ENCODE data around the gene SEC62.

SEC62 gene

DNA sequence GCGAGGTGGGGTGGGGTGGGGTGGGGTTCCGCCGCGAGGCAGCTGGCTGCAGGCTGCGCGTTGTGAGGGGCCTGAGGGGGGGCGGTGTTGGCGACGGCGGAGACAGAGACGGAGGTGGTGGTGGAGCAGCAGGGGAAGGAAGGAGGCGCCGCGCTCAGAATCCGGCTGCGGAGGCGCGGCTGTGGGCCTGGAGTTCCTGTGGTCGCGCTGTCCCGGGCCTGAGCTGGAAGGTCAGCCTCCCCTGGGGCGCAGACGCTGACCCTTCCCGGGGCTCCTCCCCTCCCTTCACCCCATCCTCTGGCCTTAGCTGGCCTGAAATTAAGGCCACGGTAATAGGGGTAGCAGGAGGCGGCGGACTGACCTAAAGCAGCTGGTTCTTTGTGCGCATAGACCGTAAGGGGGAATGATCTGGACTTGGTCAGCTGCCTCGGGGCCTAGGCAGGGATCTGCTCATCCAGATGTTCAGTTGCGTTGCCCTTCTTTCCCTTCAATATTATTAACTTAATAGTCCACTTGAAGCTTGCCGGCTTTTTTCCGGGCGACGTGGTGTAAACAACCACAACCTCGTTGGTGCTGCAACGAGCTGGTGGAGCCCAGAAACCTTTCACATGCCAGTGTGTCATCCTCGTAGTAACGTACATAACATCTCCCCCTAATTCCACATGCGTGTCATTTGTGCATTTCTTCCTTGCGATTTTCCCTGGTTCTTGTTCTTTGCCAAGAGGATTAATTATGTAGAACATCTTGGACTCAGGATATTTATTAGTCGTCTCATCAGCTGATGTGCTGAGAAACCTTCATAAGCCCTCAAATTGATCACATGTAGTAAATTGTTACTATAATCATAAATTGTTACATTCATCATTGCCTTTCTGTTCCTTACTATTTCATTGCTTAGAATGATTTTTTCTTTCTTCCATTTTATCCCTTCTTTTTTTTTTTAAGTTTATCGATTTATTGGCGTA lies 626 bp downstream of the SEC62 start:
- peak; percentile 32 for DNase-seq

DNA sequence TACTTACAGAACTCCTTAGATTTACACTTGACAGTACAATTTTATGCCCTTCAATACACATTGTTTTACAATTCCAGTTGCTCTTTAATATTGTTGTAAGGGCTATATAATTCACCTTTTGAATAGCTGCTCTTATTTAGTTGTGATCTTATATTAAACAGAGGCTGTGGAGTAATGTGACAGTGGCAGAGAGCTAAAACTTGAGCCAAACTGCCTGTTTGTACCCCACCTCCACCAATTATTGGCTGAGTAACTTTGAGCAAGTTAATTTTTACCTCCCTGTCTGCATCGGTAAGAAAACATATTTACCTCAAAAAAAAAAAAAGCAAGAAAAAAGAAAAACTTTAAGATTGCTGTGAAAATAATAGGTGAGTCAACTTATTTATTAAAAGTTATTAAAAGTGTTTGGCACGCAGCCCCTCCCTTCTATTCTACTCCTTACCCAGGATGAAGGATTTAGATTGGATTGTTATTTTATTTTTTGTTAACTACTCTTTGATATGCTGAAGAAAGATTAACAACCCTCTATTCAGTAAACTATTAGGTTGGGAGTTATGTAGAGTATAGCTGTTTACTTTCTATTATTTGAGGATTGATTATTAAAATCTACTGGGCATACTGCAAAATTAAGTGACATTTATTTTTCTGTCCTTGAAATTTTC lies 1.7 kb downstream of the SEC62 start:
- no peak for DNase-seq

DNA sequence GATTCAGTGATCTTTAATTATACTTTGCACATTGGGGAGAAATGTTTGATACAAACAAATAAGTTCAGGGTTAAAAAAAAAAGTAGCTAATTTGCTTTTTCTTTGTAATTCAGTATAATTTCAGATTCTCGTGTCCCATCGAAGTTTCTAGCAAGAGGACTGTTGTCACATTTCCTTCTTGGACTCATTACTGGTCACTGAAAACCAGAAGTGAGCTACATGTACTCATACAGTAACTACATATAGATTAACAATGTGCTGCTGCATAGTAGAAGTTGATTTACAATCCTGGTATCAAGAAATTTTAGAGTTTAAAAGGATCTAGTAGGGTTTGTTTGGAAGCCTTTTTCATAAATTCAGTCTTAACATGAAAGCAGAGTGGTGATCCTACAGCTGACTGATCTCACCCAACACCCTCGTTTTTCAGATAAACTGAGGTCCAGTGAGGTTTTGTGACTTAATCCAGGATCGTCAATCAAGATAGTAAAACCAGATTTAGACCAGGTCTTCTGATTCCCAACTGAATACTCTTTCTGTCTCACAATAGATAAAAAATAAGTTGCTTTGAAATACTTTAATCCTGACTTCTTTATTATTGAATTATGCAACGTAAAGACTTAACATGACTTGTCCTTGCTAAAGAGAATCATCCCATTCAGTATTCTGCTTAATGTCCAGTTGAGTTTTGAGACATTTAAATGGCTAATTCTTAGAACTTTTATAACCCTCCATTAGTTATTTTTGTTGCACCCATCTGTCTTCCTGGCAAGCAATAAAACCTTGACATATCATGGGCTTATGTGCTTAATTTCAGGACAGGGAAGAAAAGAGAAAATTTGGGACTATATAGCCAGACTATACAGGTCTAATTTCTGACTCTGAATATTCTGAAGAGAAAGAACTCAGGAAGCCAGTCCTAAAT lies 2.8 kb downstream of the SEC62 start:
- DNase-seq: no peak

DNA sequence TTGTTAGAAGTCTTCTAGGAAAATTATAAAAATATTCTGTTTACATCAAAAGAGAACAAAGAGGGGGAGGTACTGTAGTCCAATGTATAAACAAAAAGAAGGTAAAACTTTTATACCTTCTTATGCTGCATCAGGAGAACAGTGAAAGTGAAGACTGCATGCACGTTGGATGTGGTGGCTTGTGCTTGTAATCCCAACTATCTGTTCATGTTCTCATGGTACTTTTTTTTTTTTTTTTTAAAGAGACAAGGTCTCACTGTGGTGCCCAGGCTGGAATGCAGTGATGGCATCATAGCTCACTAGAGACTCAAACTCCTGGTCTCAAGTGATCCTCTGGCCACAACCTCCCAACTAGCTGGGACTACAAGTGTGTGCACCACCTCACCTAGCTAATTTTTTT lies 4.2 kb downstream of the SEC62 start:
- no peak for DNase-seq

DNA sequence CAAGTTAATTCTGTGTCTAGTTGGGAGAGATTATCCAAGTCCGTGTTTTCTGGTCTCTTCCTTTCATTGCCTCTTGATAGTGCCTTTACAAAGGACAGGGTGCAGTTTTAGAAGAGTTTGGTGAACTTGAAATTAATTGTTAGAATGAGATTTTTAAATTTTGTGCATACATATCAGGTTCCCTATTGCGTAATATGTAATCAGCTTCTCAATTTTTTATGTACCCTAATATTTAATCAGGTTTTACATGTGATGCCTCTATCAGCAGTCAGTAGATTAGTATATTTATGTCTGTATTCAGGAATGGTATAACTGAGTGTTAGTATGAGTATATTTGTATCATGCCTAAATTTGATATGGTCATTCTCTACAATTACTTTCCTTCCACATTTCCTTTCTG lies 4.9 kb downstream of the SEC62 start:
- no peak for DNase-seq

DNA sequence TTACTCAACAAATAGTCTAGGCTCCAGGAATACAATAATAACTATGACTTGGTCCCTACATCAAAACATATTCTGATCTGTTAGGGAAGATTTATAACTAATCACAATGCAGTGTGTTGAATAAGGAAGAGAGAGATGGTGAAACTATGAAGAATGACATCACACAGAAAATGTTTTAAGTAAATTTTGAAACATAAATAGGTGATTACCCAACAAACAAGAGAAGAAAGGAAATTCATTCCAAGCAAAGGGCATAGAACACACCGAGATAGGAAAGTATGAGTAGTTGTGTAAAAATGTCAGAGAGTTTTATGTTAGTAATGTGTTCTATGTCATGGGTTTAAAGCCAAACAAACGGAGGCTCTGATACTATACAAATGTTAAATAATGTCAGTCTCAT lies 13.4 kb downstream of the SEC62 start:
- no peak for DNase-seq

DNA sequence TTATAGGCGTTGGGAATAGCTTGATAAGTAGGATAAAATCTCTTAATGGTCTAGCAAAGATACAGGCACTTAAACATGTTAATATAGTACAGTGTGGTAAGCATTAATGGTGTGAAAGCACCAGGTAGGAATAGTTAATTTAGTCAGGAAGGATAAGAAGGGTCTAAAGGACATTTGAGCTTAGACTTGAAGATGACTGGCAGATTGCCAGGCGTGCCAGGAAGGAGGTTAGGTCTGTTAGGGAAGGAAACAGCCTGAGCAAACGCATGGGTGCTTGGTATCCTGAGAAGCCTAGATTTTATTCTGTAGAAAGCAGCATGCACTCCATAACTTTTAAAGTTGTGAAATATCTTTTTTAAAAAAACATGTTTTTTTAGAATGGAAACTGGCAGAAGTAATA lies 17.7 kb downstream of the SEC62 start:
- DNase-seq: no peak

DNA sequence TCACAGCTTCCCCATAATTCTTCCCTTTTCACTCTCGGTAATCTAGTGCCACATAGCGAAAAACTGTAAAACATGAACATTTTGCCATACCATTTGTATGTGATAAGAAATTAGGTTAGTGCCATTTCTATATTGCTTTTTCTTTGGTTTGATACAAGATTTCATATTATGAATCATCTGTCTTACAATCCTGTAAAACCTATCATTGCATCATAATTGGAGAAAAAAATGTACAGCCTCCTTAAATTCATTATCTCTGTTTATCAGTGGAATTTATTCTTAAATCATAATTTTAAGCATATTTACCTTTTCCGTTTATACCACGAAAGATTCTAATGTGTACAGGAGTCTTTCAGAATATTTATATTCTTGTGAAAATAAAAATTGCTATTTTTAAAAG lies 23.8 kb downstream of the SEC62 start:
- DNase-seq: no peak

DNA sequence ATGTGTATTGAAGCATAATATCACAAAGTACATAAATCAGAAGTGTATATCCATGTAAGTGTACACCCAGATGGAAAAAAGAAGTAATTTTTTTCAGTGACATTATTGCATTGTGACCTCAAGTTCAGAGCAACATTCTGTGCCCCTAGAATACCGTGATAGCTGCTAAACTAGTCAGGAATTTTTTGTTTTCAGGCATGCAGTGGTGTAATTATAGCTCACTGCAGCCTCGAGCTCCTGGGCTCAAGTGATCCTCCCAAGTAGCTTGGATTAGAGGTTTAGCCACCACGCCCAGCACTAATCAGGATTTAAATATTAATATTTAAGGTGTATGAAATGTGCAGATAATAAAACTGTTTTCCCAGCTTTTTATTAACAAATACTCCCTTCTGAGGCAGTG lies 25.5 kb downstream of the SEC62 start:
- DNase-seq: no peak

DNA sequence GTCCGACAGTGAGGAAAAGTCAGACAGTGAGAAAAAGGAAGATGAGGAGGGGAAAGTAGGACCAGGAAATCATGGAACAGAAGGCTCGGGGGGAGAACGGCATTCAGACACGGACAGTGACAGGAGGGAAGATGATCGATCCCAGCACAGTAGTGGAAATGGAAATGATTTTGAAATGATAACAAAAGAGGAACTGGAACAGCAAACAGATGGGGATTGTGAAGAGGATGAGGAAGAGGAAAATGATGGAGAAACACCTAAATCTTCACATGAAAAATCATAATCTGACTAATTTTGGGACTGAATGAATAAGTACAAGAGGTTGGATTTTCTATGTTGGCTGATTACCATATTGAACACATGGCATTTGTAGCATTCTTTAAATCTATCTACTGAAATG lies 26.2 kb downstream of the SEC62 start:
- no peak for DNase-seq

DNA sequence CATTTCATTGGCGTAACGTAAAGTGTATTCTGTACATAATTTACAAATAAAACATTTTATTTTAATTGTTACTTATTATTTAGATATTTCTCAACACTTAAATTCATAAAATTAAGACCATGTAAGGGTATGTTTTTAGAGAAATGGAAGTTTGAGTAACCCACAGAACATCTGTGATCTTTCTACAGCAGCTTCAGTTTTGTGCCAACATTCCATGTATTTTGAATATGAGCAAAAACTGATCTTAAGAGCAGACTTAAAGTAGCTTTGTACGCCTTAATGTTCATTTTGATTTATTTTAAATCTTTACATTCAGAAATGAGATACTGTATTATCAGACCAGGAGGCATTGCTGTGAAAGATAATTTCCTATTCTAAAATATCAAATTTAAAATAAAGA lies 27.2 kb downstream of the SEC62 start:
- no peak for DNase-seq

DNA sequence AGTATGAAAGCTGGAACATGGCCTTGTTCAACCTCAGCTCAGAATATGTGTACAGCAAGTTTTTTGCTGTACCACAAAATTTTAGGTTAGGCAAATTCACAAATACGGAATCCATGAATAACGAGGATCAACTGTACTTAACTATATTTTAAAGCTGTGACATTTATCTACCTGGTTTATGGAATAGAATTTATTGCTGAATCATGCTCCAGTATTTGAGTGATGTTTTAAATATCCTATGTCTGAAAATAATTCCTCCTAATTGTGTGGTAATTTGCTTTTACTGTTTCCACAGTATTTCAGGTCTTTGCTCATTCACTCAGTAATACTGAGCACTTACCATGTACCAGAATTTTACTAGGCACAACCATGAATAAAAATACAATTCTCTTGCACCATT lies 29.5 kb downstream of the SEC62 start:
- no peak for DNase-seq

DNA sequence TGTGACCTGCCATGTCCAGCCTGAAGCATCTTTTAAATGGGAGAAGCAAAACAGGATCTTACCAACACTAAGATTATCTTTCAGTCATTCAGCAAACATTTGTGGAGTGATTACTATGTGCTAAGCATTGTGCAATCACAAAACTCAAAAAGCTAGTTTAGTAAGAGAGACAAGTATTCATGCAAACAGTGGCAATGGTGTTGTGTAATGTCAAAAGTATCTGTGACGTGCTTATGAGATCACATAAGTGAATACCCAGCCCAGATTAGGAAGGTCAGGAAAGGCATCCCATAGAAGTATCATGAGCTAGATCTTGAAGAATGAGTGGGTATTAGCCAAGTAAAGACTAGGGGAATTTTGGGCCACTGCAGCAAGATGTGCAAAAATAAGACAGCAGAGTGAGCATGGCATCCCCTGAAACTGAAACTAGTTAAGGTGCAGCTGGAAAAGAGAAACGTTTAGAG lies 32.1 kb downstream of the SEC62 start:
- DNase-seq: no peak

DNA sequence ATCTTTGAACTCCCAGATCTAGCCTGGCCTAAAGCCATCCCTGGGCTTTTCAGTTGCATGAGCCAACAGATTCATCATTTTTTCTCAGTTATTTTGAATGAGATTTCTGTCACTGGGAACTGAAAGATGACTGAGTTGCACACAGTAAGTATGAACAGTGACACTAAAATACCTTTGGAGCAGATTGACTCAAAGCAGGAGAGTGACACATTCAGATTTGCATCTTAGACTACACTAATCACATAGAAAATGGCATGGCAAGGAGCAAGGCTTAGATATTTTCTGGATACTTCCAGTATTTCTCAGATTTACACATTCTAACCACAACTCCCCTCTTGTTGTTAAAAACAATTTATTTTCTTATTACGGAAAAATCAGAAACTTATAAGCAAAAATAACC lies 32.8 kb downstream of the SEC62 start:
- no peak for DNase-seq

DNA sequence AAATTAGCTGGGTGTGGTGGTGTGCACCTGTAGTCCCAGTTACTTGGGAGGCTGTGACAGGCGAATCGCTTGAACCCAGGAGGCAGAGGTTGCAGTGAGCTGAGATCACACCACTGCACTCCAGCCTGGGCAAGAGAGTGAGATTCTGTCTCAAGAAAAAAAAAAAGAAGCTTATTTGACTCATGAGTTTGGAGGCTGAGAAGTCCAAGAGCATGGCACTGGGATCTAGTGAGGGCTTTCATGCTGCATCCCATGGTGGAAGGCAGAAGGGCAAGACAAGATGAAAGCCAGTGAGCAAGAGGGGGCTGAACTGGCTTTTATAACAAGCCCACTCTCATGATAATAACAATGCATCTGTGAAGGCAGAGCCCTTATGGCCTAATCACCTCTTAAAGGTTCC lies 33.4 kb downstream of the SEC62 start:
- DNase-seq: no peak

DNA sequence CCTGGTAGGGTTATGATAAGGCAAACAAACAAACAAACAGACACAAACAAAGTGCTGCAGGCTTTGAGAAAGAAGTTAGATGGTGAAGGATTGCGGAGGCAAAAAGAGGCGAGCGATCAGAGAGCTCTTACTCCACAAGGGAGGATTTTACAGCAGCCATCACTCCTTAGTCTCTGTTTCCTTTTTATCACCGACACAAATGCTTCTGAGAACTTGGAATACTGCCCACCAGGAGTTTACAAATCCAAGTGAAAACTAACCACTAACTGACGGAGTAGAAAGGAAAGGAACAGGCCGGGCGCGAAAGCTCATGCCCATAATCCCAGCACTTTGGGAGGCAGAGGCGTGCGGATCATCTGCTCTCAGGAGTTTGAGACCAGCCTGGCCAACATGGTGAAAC lies 35.6 kb downstream of the SEC62 start:
- DNase-seq: no peak

DNA sequence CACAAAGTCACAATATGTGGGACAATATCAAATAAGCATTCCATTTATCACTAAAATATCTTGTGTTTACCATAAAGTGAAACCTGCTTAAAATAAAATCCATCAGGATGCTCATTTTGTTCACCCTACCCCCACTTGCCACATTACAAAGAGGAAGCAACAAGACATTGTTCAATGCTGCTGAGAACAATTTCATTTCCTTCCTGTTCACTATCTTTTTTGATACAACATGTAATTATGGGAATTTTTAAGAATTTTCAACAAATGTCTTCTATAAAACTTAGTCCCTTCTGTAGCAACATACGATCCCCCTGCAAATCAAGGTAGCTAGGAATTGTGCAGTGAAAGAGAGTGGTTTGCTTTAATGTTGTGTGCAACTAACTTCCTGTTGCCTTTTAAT lies 36.3 kb downstream of the SEC62 start:
- DNase-seq: no peak

DNA sequence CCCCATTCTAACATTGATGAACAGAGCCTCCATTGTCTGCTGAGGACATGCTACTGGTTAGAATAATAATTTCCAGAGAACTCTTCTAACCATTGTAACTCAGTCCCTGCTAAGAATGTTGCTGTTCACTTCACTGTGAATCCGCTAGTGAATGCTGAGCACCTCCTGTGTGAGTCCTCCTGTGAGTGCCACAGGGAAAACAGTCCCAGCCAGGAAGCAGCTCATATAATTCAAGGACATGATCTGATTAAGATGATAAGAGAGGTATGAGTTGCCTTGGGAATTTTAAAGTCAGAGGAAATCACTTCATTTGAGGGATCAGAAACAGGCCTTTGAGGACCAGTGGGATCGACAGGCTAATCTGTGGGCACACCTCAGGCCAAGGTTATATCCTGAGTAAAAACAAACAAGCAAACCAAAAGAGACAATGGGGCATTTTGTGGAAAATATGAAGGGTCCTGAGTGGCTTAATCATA lies 37.3 kb downstream of the SEC62 start:
- DNase-seq: no peak

DNA sequence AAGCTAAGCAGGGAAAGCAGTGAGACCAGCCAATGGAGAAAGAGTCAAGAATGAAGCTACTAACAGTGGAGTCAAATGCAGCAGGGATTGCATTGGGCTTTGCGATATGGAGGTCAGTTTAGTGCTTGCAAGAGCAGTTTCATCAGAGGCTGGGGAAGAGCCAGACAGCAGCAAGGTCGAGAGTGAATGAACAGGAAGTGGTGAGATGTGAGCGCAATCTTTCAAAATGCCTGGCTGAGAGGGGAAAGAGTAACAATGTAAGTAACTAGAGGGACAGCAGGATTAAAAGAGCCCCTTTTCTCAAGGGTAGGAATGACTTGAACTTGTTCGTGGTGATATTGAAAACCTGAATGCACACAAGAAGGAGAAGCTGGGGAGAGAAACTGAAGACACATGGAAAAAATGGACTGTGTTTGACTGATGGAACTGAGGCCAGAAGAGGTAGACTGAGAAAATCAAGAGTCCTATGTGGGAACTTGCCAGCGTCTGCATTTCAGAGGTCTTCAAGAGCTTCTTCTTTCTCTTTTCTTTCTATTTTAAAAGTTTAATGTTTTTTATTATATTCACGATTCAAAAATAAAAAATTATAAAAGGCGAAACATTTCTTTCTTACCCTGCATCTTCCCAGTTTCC lies 40.5 kb downstream of the SEC62 start:
- DNase-seq: no peak

DNA sequence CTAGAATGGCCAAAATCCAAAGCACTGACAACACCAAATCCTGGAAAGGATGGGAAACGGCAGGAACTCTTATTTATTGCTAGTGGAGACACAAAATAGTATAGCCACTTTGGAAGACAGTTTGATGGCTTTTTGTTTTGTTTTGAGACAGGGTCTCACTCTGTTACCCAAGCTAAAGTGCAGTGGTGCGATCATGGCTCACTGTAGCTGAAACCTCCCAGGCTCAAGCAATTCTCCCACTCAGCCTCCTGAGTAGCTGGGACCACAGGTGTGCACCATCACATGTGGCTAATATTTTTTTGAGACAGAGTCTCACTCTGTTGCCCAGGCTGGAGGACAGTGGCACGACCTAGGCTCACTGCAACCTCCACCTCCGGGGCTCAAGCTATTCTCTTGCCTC lies 43.9 kb downstream of the SEC62 start:
- no peak for DNase-seq

DNA sequence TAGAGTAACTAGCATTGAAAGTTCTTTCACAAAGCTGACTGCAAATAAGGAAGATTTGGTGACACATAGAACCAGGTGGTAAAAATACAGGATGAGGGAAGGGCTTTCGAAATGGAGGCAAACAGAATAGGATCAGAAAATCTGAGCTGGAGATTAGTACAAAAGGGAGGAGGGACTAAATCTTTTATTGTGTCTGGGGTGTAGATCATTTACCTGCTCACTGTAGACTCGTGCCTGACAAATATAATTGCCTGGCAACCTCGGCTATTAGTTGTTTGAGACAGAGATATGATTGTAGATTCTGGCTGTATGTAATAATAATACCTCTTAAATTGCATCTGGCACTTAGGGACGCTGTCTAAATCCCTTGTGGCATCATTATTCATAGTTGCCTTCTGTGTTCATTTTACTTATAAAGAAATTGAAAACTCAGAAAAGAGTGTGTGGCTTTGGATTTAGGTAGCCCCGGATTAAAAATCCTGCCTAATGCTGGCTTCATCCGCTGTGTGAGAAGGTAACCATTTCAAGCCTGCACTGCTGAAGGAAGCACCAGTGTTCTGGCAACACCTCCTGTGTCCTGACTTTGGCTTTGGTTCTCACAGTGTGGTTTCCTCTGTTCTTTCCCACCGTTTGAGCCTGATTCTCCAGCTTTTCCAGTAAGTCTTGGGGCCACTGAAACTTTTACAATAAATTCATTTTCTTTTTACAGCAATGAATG lies 46.2 kb downstream of the SEC62 start:
- no peak for DNase-seq

DNA sequence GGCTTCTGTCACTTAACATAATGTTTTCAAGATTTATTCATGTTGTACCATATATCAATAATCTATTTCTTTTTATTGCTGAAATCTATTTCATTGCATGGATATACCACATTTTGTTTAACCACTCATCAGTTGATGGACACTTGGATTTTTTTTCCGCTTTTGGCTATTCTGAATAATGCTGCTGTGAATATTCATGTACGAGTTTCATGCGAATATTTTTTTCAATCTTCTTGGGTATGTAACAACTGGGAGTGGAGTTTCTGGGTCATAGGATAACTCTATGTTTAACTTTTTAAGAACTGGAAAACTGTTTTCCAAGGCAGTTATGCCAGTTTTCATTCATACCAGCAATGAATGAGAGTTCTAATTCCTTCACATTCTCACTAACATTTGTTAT lies 49.5 kb downstream of the SEC62 start:
- no peak for DNase-seq
